Neural progenitor cell (in vitro differentiated cells): ENCODE results near the gene MMP2. TPM values are rescaled to one million over a fixed set of nuclear protein-coding genes. Genes with fewer than 3 reads are reported as not detected.

Experiments used
- DNase-seq: peaks from one replicate; pipeline ENCODE4 v3.0.0-alpha.2; 2016; ENCODE audit warnings: low spot score
- H2AFZ ChIP-seq: fragments of 200-600 bp; sonication (generic); replicated peaks from 2 replicates; pipeline ENCODE4 v1.6.1; 2016; ENCODE audit warnings: antibody characterized with exemption
- H3F3A ChIP-seq: fragments of 200-600 bp; sonication (generic); 2 replicates; pipeline ENCODE4 v1.6.1; 2016; ENCODE audit warnings: antibody characterized with exemption, low read depth
- H3K27ac ChIP-seq: fragments of 200-600 bp; sonication (generic); 2 replicates; pipeline ENCODE4 v1.5.1; 2016; ENCODE audit warnings: mild to moderate bottlenecking
- H3K27me3 ChIP-seq: fragments of 200-600 bp; sonication (generic); 2 replicates; pipeline ENCODE4 v1.6.1; 2016; ENCODE audit warnings: mild to moderate bottlenecking, moderate library complexity
- H3K36me3 ChIP-seq: fragments of 200-600 bp; sonication (generic); 2 replicates; pipeline ENCODE4 v1.5.1; 2016
- H3K4me1 ChIP-seq: fragments of 200-600 bp; sonication (generic); 2 replicates; pipeline ENCODE4 v1.6.1; 2016; ENCODE audit warnings: mixed run types
- H3K4me2 ChIP-seq: fragments of 200-600 bp; sonication (generic); 2 replicates; pipeline ENCODE4 v1.6.1; 2016
- H3K4me3 ChIP-seq: fragments of 200-600 bp; sonication (generic); 2 replicates; pipeline ENCODE4 v1.5.1; 2016
- H3K79me2 ChIP-seq: fragments of 200-600 bp; sonication (generic); 2 replicates; pipeline ENCODE4 v1.6.1; 2016; ENCODE audit warnings: low read depth
- H3K9ac ChIP-seq: fragments of 200-600 bp; sonication (generic); 2 replicates; pipeline ENCODE4 v1.6.1; 2016
- H3K9me3 ChIP-seq: fragments of 200-600 bp; sonication (generic); 2 replicates; pipeline ENCODE4 v1.5.1; 2016; ENCODE audit warnings: low read depth
- H4K20me1 ChIP-seq: fragments of 200-600 bp; sonication (generic); 2 replicates; pipeline ENCODE4 v1.6.1; 2016; ENCODE audit warnings: low read depth
- H3K27ac Mint-ChIP-seq: 3 replicates; pipeline ENCODE4 v1.8.0; 2021; ENCODE audit warnings: mixed read lengths
- H3K27me3 Mint-ChIP-seq: 2 replicates; pipeline ENCODE4 v1.8.0; 2022; ENCODE audit warnings: low read depth, mild to moderate bottlenecking, inconsistent platforms, moderate library complexity, mixed read lengths; ENCODE audit not compliant: insufficient read depth
- H3K36me3 Mint-ChIP-seq: 3 replicates; pipeline ENCODE4 v1.8.0; 2021; ENCODE audit warnings: mixed read lengths
- H3K4me1 Mint-ChIP-seq: 3 replicates; pipeline ENCODE4 v1.8.0; 2021; ENCODE audit warnings: mixed read lengths
- H3K4me3 Mint-ChIP-seq: 3 replicates; pipeline ENCODE4 v1.8.0; 2021; ENCODE audit warnings: mild to moderate bottlenecking, moderate library complexity, mixed read lengths
- H3K9me3 Mint-ChIP-seq: 3 replicates; pipeline ENCODE4 v1.8.0; 2020; ENCODE audit warnings: mixed read lengths
- CTCF ChIP-seq: fragments of 200-600 bp; sonication (generic); IDR thresholded peaks from 2 replicates; pipeline ENCODE4 v1.5.1; 2017; ENCODE audit warnings: antibody characterized with exemption, mild to moderate bottlenecking
- EZH2 ChIP-seq: fragments of 200-600 bp; sonication (generic); IDR thresholded peaks from 2 replicates; pipeline ENCODE4 v1.6.1; 2017; ENCODE audit warnings: antibody characterized with exemption, mild to moderate bottlenecking, moderate library complexity
- EZH2phosphoT487 ChIP-seq: fragments of 200-600 bp; sonication (generic); IDR thresholded peaks from 2 replicates; pipeline ENCODE4 v1.6.1; 2017; ENCODE audit warnings: antibody characterized with exemption
- total RNA-seq: library from RNA; depleted of rRNA; stranded (reverse); fragments of >200 nt; gene quantifications from 2 replicates; pipeline ENCODE4 v1.2.3, GENCODE V29; 2015; ENCODE audit warnings: low replicate concordance

MMP2 gene
- total RNA-seq, 1 donor from 2014 or later = 18.3 TPM

GRCh38 chr16:55521792-55522191 lies 42.8 kb downstream of the MMP2 start:
- Mint-ChIP-seq H3K4me1 (no peaks in the 10 kb centered on the region), H3K36me3 (no peaks in the 10 kb centered on the region), H3K27ac (no peak overlapping the region), H3K9me3 (peaks cover 23% of the 10 kb centered on the region), H3K27me3 (no peaks in the 10 kb centered on the region), H3K4me3 (no peak overlapping the region)
- no peak overlapping the region for H3K27ac ChIP-seq
- H3F3A ChIP-seq = no peaks in the 10 kb centered on the region
- H3K27me3 ChIP-seq = no peaks in the 10 kb centered on the region
- TF ChIP-seq EZH2 (no peak), CTCF (no peak), EZH2phosphoT487 (no peak)
- peaks cover 7% of the 10 kb centered on the region for H3K9me3 ChIP-seq
- no peaks in the 10 kb centered on the region for H3K79me2 ChIP-seq
- no peaks in the 10 kb centered on the region for H4K20me1 ChIP-seq
- DNase-seq = no peak
- no peaks in the 10 kb centered on the region for H3K36me3 ChIP-seq
- no peak overlapping the region for H3K9ac ChIP-seq
- H3K4me1 ChIP-seq = no peaks in the 10 kb centered on the region
- H2AFZ ChIP-seq = no peak overlapping the region
- no peak overlapping the region for H3K4me2 ChIP-seq
- no peak overlapping the region for H3K4me3 ChIP-seq

- Histone ChIP-seq H3F3A (no peaks in the 10 kb centered on the region), H3K36me3 (no peaks in the 10 kb centered on the region), H3K27me3 (no peaks in the 10 kb centered on the region), H3K4me1 (no peaks in the 10 kb centered on the region), H2AFZ (no peak overlapping the region), H3K4me3 (no peak overlapping the region), H3K79me2 (no peaks in the 10 kb centered on the region), H3K9me3 (peaks cover 7% of the 10 kb centered on the region), H3K27ac (no peak overlapping the region), H4K20me1 (no peaks in the 10 kb centered on the region), H3K9ac (no peak overlapping the region), H3K4me2 (no peak overlapping the region)
- H3K4me3 Mint-ChIP-seq = no peak overlapping the region
- TF ChIP-seq EZH2 (no peak), EZH2phosphoT487 (no peak), CTCF (no peak)
- H3K27me3 Mint-ChIP-seq = no peaks in the 10 kb centered on the region
- H3K27ac Mint-ChIP-seq = no peak overlapping the region
- H3K4me1 Mint-ChIP-seq = no peaks in the 10 kb centered on the region
- peaks cover 8% of the 10 kb centered on the region for H3K9me3 Mint-ChIP-seq
- no peaks in the 10 kb centered on the region for H3K36me3 Mint-ChIP-seq
- no peak for DNase-seq
Observed at GRCh38 chr16:55526441-55526840, 47.4 kb downstream of the MMP2 start.

GRCh38 chr16:55527885-55528284 lies 48.9 kb downstream of the MMP2 start:
- Histone ChIP-seq H4K20me1 (no peaks in the 10 kb centered on the region), H3K36me3 (no peaks in the 10 kb centered on the region), H3K79me2 (no peaks in the 10 kb centered on the region), H2AFZ (no peak overlapping the region), H3F3A (no peaks in the 10 kb centered on the region), H3K27me3 (no peaks in the 10 kb centered on the region), H3K4me3 (no peak overlapping the region), H3K4me1 (no peaks in the 10 kb centered on the region), H3K9me3 (no peaks in the 10 kb centered on the region), H3K4me2 (no peak overlapping the region), H3K27ac (no peak overlapping the region), H3K9ac (no peak overlapping the region)
- no peaks in the 10 kb centered on the region for H3K4me1 Mint-ChIP-seq
- H3K27me3 Mint-ChIP-seq = no peaks in the 10 kb centered on the region
- H3K4me3 Mint-ChIP-seq = no peak overlapping the region
- no peak for DNase-seq
- H3K9me3 Mint-ChIP-seq = no peaks in the 10 kb centered on the region
- TF ChIP-seq CTCF (no peak), EZH2 (no peak), EZH2phosphoT487 (no peak)
- no peaks in the 10 kb centered on the region for H3K36me3 Mint-ChIP-seq
- no peak overlapping the region for H3K27ac Mint-ChIP-seq
